ENCODE data around the gene ADAM22.
"Not testable (repeated sequence)": the region's sequence is repeated elsewhere in the genome, so short reads cannot be mapped to it uniquely, and the experiment has no call there.

GRCh38 chr7:87945926-87946325 lies 11.9 kb downstream of the ADAM22 start:
- TF ChIP-seq POLR2A (IDR thresholded peaks at IDR 0.05; ENCODE audit: borderline replicate concordance, extremely low read depth, insufficient read depth, insufficient read length); JUND (IDR thresholded peaks at IDR 0.05); RAD21 (IDR thresholded peaks at IDR 0.05; ENCODE audit: low read depth); TCF7L2 (IDR thresholded peaks at IDR 0.05; ENCODE audit: borderline replicate concordance, extremely low read depth, insufficient read depth, insufficient read length); CTCF (IDR thresholded peaks at IDR 0.05 in 2 of 3, conservative IDR thresholded peaks at IDR 0.05 in 1 of 3; ENCODE audit: borderline replicate concordance in 1 of 3, insufficient read depth in 1 of 3, low read depth in 2 of 3, low read length in 2 of 3); POLR2AphosphoS5 (IDR thresholded peaks at IDR 0.05; ENCODE audit: low read depth, low read length); YY1 (IDR thresholded peaks at IDR 0.05; ENCODE audit: extremely low read depth, insufficient replicate concordance, low read depth, low read length); EZH2 (IDR thresholded peaks at IDR 0.05); MAX (IDR thresholded peaks at IDR 0.05); REST (IDR thresholded peaks at IDR 0.05; ENCODE audit: low read depth); ZBTB33 (IDR thresholded peaks at IDR 0.05; ENCODE audit: extremely low read depth, insufficient replicate concordance, low read length); SP1 (IDR thresholded peaks at IDR 0.05; ENCODE audit: low read depth); ATF3 (IDR thresholded peaks at IDR 0.05); CEBPB (IDR thresholded peaks at IDR 0.05; ENCODE audit: low read depth): not testable (repeated sequence)
